Mammary epithelial cell (primary cell): ENCODE data around the gene UBE3D.

ENCODE experiments used
- EZH2 ChIP-seq: IDR thresholded peaks from 2 replicates; pipeline ENCODE4 v1.6.1; 2012; ENCODE audit warnings: low read length, inconsistent platforms, borderline replicate concordance
- TF ChIP-seq, protein P1 (sequence below), 2 donors: IDR thresholded peaks in 1 of 2; conservative IDR thresholded peaks in 1 of 2; 2 replicates each; pipeline ENCODE4 v1.5.1; 2011 to 2012; ENCODE audit warnings: inconsistent platforms in 2 of 2, low read length in 2 of 2, mild to moderate bottlenecking in 2 of 2, control low read depth in 1 of 2, low read depth in 1 of 2; ENCODE audit not compliant: insufficient read depth in 1 of 2; ENCODE audit errors: extremely low read depth in 1 of 2

DNA sequence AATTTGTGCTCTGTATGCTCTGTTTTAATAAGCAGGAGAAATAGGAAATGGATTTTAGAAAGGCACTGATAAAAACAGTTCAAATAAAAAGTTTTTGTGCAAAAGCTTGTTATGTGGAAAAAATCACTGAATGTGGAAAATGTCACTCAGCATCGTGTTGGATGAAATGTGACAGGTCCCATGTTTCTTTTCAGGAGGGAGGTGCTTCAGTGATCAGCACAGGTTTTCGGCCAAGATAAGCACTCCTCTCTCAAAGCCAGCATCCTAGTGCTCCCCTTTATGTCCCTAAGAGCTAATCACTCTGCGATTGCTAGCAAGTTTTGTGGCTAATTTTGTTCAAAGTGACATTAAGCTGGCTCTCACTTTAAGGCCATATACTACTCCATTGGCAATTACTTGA lies 12.0 kb downstream of the UBE3D start:
- TF ChIP-seq, protein P1, sequence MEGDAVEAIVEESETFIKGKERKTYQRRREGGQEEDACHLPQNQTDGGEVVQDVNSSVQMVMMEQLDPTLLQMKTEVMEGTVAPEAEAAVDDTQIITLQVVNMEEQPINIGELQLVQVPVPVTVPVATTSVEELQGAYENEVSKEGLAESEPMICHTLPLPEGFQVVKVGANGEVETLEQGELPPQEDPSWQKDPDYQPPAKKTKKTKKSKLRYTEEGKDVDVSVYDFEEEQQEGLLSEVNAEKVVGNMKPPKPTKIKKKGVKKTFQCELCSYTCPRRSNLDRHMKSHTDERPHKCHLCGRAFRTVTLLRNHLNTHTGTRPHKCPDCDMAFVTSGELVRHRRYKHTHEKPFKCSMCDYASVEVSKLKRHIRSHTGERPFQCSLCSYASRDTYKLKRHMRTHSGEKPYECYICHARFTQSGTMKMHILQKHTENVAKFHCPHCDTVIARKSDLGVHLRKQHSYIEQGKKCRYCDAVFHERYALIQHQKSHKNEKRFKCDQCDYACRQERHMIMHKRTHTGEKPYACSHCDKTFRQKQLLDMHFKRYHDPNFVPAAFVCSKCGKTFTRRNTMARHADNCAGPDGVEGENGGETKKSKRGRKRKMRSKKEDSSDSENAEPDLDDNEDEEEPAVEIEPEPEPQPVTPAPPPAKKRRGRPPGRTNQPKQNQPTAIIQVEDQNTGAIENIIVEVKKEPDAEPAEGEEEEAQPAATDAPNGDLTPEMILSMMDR (conservative IDR thresholded peaks at IDR 0.05 in 1 of 2, IDR thresholded peaks at IDR 0.05 in 1 of 2; ENCODE audit: extremely low read depth in 1 of 2, insufficient read depth in 1 of 2, low read depth in 1 of 2, low read length in 2 of 2), result no peak
- no peak for TF ChIP-seq EZH2
